Stimulated activated memory B cell treated with anti-CD40 and anti-IgM and Interleukin-4, amounts not matched to agents 10 μg/mL and 1 μg/mL and 100 μg/mL, for 72 hours (primary cell): Measurements from ENCODE around the gene PIWIL1.
A peak's percentile ranks its signal among the peaks of the same experiment; 100 is the strongest.

Source experiments
- ATAC-seq: fragments of 150-1000 bp; cut with Tn5 transposase; 2 replicates; pipeline ENCODE4 v1.10.0; 2021
- H3K27ac Mint-ChIP-seq: one replicate; pipeline ENCODE4 v1.8.0; 2022; ENCODE audit warnings: mild to moderate bottlenecking, mixed read lengths
- H3K27me3 Mint-ChIP-seq: one replicate; pipeline ENCODE4 v1.8.0; 2022; ENCODE audit warnings: mixed read lengths
- H3K36me3 Mint-ChIP-seq: one replicate; pipeline ENCODE4 v1.8.0; 2022; ENCODE audit warnings: mixed read lengths
- H3K4me1 Mint-ChIP-seq: one replicate; pipeline ENCODE4 v1.8.0; 2022; ENCODE audit warnings: mixed read lengths
- H3K4me3 Mint-ChIP-seq: one replicate; pipeline ENCODE4 v1.8.0; 2022; ENCODE audit warnings: mild to moderate bottlenecking, moderate library complexity, mixed read lengths
- H3K9me3 Mint-ChIP-seq: one replicate; pipeline ENCODE4 v1.8.0; 2022; ENCODE audit warnings: mixed read lengths

Gene PIWIL1

GRCh38 chr12:130382818-130383217 is 45.1 kb downstream of the PIWIL1 start:
- Mint-ChIP-seq H3K27ac (no peak overlapping the region), H3K27me3 (no peaks in the 10 kb centered on the region), H3K4me3 (no peak overlapping the region), H3K9me3 (peaks cover 10% of the 10 kb centered on the region), H3K36me3 (no peaks in the 10 kb centered on the region), H3K4me1 (no peaks in the 10 kb centered on the region)
- no peak for ATAC-seq

- no peaks in the 10 kb centered on the region for H3K27me3 Mint-ChIP-seq
- H3K4me3 Mint-ChIP-seq = no peak overlapping the region
- H3K36me3 Mint-ChIP-seq = no peaks in the 10 kb centered on the region
- no peak for ATAC-seq
- no peaks in the 10 kb centered on the region for H3K4me1 Mint-ChIP-seq
- no peak overlapping the region for H3K27ac Mint-ChIP-seq
- peaks cover 13% of the 10 kb centered on the region for H3K9me3 Mint-ChIP-seq
Measured at GRCh38 chr12:130384234-130384633, 46.5 kb downstream of the PIWIL1 start.

- Mint-ChIP-seq H3K9me3 (peaks cover 11% of the 10 kb centered on the region), H3K4me1 (no peaks in the 10 kb centered on the region), H3K27ac (no peak overlapping the region), H3K36me3 (no peaks in the 10 kb centered on the region), H3K27me3 (no peaks in the 10 kb centered on the region), H3K4me3 (no peak overlapping the region)
- no peak for ATAC-seq
Measured at GRCh38 chr12:130385193-130385592, 47.5 kb downstream of the PIWIL1 start.

GRCh38 chr12:130391186-130391585 is 53.5 kb downstream of the PIWIL1 start:
- Mint-ChIP-seq H3K27me3 (no peaks in the 10 kb centered on the region), H3K36me3 (no peaks in the 10 kb centered on the region), H3K27ac (no peak overlapping the region), H3K4me3 (no peak overlapping the region), H3K9me3 (peaks cover 16% of the 10 kb centered on the region), H3K4me1 (no peaks in the 10 kb centered on the region)
- no peak for ATAC-seq

GRCh38 chr12:130394906-130395305 is 57.2 kb downstream of the PIWIL1 start:
- Mint-ChIP-seq H3K4me1 (no peaks in the 10 kb centered on the region), H3K27ac (no peak overlapping the region), H3K27me3 (no peaks in the 10 kb centered on the region), H3K9me3 (peaks cover 6% of the 10 kb centered on the region), H3K36me3 (no peaks in the 10 kb centered on the region), H3K4me3 (no peak overlapping the region)
- no peak for ATAC-seq

GRCh38 chr12:130396667-130397066 is 59.0 kb downstream of the PIWIL1 start:
- Mint-ChIP-seq H3K27me3 (no peaks in the 10 kb centered on the region), H3K4me1 (no peaks in the 10 kb centered on the region), H3K36me3 (no peaks in the 10 kb centered on the region), H3K27ac (no peak overlapping the region), H3K4me3 (no peak overlapping the region), H3K9me3 (no peaks in the 10 kb centered on the region)
- no peak for ATAC-seq

- H3K36me3 Mint-ChIP-seq = no peaks in the 10 kb centered on the region
Measured at GRCh38 chr12:130398100-130398848, 60.6 kb downstream of the PIWIL1 start.

GRCh38 chr12:130401703-130402102 is 64.0 kb downstream of the PIWIL1 start:
- Mint-ChIP-seq H3K36me3 (no peaks in the 10 kb centered on the region), H3K27me3 (no peaks in the 10 kb centered on the region), H3K4me3 (no peak overlapping the region), H3K9me3 (no peaks in the 10 kb centered on the region), H3K27ac (no peak overlapping the region), H3K4me1 (no peaks in the 10 kb centered on the region)
- ATAC-seq = no peak

More at GRCh38 chr12:130398100-130398848, 60.6 kb downstream of the PIWIL1 start:
- Mint-ChIP-seq H3K9me3 (no peaks in the 10 kb centered on the region), H3K27me3 (no peaks in the 10 kb centered on the region), H3K27ac (no peak overlapping the region), H3K4me3 (no peak overlapping the region), H3K4me1 (no peaks in the 10 kb centered on the region)
- ATAC-seq = no peak

GRCh38 chr12:130405332-130405731 is 67.6 kb downstream of the PIWIL1 start:
- H3K9me3 Mint-ChIP-seq = no peaks in the 10 kb centered on the region

GRCh38 chr12:130412384-130412783 is 74.7 kb downstream of the PIWIL1 start:
- no peak for ATAC-seq
- peaks cover 8% of the 10 kb centered on the region for H3K27me3 Mint-ChIP-seq
- no peak overlapping the region for H3K4me3 Mint-ChIP-seq
- H3K36me3 Mint-ChIP-seq = no peaks in the 10 kb centered on the region
- no peaks in the 10 kb centered on the region for H3K4me1 Mint-ChIP-seq
- H3K9me3 Mint-ChIP-seq = no peaks in the 10 kb centered on the region
- no peak overlapping the region for H3K27ac Mint-ChIP-seq

More at GRCh38 chr12:130405332-130405731, 67.6 kb downstream of the PIWIL1 start:
- no peak overlapping the region for H3K4me3 Mint-ChIP-seq
- no peak overlapping the region for H3K27ac Mint-ChIP-seq
- no peaks in the 10 kb centered on the region for H3K4me1 Mint-ChIP-seq
- ATAC-seq = no peak
- no peaks in the 10 kb centered on the region for H3K27me3 Mint-ChIP-seq
- no peaks in the 10 kb centered on the region for H3K36me3 Mint-ChIP-seq

GRCh38 chr12:130413909-130414308 is 76.2 kb downstream of the PIWIL1 start:
- no peak overlapping the region for H3K4me3 Mint-ChIP-seq
- H3K27me3 Mint-ChIP-seq = peaks cover 8% of the 10 kb centered on the region
- no peaks in the 10 kb centered on the region for H3K4me1 Mint-ChIP-seq
- no peak overlapping the region for H3K27ac Mint-ChIP-seq
- no peaks in the 10 kb centered on the region for H3K9me3 Mint-ChIP-seq
- ATAC-seq = no peak
- H3K36me3 Mint-ChIP-seq = no peaks in the 10 kb centered on the region

GRCh38 chr12:130414381-130414780 is 76.7 kb downstream of the PIWIL1 start:
- Mint-ChIP-seq H3K4me1 (no peaks in the 10 kb centered on the region), H3K4me3 (no peak overlapping the region), H3K27me3 (peaks cover 8% of the 10 kb centered on the region), H3K9me3 (no peaks in the 10 kb centered on the region), H3K27ac (no peak overlapping the region), H3K36me3 (no peaks in the 10 kb centered on the region)
- ATAC-seq = no peak

GRCh38 chr12:130418251-130418650 is 80.6 kb downstream of the PIWIL1 start:
- Mint-ChIP-seq H3K27me3 (peaks cover 8% of the 10 kb centered on the region), H3K36me3 (no peaks in the 10 kb centered on the region), H3K4me3 (no peak overlapping the region), H3K4me1 (no peaks in the 10 kb centered on the region), H3K9me3 (no peaks in the 10 kb centered on the region), H3K27ac (no peak overlapping the region)
- ATAC-seq = no peak

GRCh38 chr12:130419116-130419515 is 81.4 kb downstream of the PIWIL1 start:
- no peaks in the 10 kb centered on the region for H3K4me1 Mint-ChIP-seq
- no peaks in the 10 kb centered on the region for H3K9me3 Mint-ChIP-seq
- H3K27me3 Mint-ChIP-seq = peaks cover 2% of the 10 kb centered on the region
- no peak overlapping the region for H3K27ac Mint-ChIP-seq
- peak; percentile 8 for ATAC-seq
- H3K4me3 Mint-ChIP-seq = no peak overlapping the region
- no peaks in the 10 kb centered on the region for H3K36me3 Mint-ChIP-seq

- Mint-ChIP-seq H3K4me1 (no peaks in the 10 kb centered on the region), H3K9me3 (no peaks in the 10 kb centered on the region), H3K27ac (no peak overlapping the region), H3K27me3 (no peaks in the 10 kb centered on the region), H3K36me3 (no peaks in the 10 kb centered on the region), H3K4me3 (no peak overlapping the region)
- no peak for ATAC-seq
Measured at GRCh38 chr12:130420071-130420470, 82.4 kb downstream of the PIWIL1 start.

- Mint-ChIP-seq H3K27ac (no peak overlapping the region), H3K4me1 (no peaks in the 10 kb centered on the region), H3K36me3 (no peaks in the 10 kb centered on the region), H3K27me3 (no peaks in the 10 kb centered on the region), H3K4me3 (no peak overlapping the region), H3K9me3 (no peaks in the 10 kb centered on the region)
- ATAC-seq = no peak
Measured at GRCh38 chr12:130421896-130422295, 84.2 kb downstream of the PIWIL1 start.
